Activated naive CD8-positive, alpha-beta T cell treated with anti-CD3 and anti-CD28 coated beads for 36 hours (primary cell): ENCODE measurements around the gene FRYL. TPM values are rescaled to one million over a fixed set of nuclear protein-coding genes. Genes with fewer than 3 reads are reported as not detected.

Experiments
- DNase-seq: peaks from one replicate; pipeline ENCODE4 v3.0.0; 2021
- H3K27ac Mint-ChIP-seq: one replicate; pipeline ENCODE4 v1.8.0; 2022; ENCODE audit warnings: mild to moderate bottlenecking, moderate library complexity, mixed read lengths
- H3K27me3 Mint-ChIP-seq: one replicate; pipeline ENCODE4 v1.8.0; 2022; ENCODE audit warnings: mild to moderate bottlenecking, mixed read lengths
- H3K36me3 Mint-ChIP-seq: one replicate; pipeline ENCODE4 v1.8.0; 2021; ENCODE audit warnings: mild to moderate bottlenecking, mixed read lengths
- H3K4me1 Mint-ChIP-seq: one replicate; pipeline ENCODE4 v1.8.0; 2021; ENCODE audit warnings: mixed read lengths
- H3K4me3 Mint-ChIP-seq: one replicate; pipeline ENCODE4 v1.8.0; 2022; ENCODE audit warnings: mild to moderate bottlenecking, moderate library complexity, mixed read lengths
- H3K9me3 Mint-ChIP-seq: one replicate; pipeline ENCODE4 v1.8.0; 2022; ENCODE audit warnings: mixed read lengths
- total RNA-seq, 2 experiments: library from RNA; stranded (reverse); gene quantifications; one replicate each; pipeline ENCODE4 v1.2.3, GENCODE V29; 2021

The FRYL gene
- total RNA-seq, 2 experiments from 2014 or later = 54.0 to 63.8 TPM

DNA sequence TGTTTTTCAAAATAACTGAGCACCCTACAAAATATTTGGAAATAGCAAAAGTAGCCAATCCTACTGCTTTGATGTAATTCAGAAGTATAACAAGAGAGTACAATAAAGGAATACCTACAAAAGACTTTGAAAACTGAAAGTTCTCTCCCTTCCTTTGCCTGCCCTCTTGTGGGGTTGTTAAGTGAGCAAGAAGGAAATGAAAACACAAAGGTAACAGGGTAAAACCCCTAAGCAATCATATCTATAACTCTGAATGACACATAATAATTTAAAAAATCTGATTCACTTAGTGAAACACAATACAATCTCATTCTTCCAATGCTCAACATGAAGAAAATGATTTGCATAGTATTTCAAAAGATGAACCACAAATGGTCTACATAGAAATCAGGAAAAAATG, 98.2 kb downstream of the FRYL start:
- Mint-ChIP-seq H3K36me3 (peaks cover 16% of the 10 kb centered on the region), H3K4me1 (peaks cover 36% of the 10 kb centered on the region), H3K27ac (peak overlapping the region; percentile 78), H3K9me3 (peaks cover 1% of the 10 kb centered on the region), H3K27me3 (no peaks in the 10 kb centered on the region), H3K4me3 (no peak overlapping the region)
- DNase-seq = no peak

- Mint-ChIP-seq H3K9me3 (peaks cover 1% of the 10 kb centered on the region), H3K4me1 (peaks cover 29% of the 10 kb centered on the region), H3K27ac (no peak overlapping the region), H3K4me3 (no peak overlapping the region), H3K36me3 (peaks cover 19% of the 10 kb centered on the region), H3K27me3 (no peaks in the 10 kb centered on the region)
- no peak for DNase-seq
Observed at GRCh38 chr4:48680848-48681568, 99.1 kb downstream of the FRYL start.

DNA sequence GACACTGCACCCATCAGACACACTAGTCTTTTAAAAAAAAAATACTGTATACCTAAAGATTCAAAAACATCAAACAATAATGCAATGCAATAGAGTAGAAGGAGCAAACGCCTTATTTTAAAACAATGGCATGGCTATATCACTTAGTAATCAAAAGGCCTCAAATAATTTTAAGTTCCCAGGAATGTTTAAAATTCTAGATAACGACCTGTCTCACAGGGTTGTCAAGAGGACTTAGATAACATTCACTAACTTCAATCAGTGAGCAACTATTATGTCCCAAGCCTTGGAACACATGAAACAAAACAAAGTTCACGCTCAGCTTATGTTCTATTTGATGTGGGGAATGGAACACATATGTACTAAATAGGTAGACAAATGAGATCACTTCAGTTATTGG, 106.5 kb downstream of the FRYL start:
- peaks cover 25% of the 10 kb centered on the region for H3K36me3 Mint-ChIP-seq
- no peak for DNase-seq
- no peak overlapping the region for H3K27ac Mint-ChIP-seq
- H3K9me3 Mint-ChIP-seq = peaks cover 5% of the 10 kb centered on the region
- no peak overlapping the region for H3K4me3 Mint-ChIP-seq
- H3K27me3 Mint-ChIP-seq = no peaks in the 10 kb centered on the region
- peaks cover 10% of the 10 kb centered on the region for H3K4me1 Mint-ChIP-seq

DNA sequence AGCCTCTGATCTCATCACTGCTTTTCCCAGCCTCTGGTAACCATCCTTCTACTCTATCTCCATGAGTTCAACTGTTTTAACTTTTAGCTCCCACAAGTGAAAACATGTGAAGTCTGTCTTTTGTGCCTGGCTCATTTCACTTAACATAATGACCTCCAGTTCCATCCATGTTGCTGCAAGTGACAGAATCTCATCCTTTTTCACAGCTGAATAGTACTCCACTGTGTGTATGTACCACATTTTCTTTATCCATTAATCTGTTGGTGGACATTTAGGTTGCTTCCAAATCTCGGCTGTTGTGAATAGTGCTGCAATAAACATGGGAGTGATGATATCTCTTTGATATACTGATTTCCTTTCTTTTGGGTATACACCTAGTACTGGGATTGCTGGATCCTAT, 109.5 kb downstream of the FRYL start:
- no peaks in the 10 kb centered on the region for H3K27me3 Mint-ChIP-seq
- DNase-seq = no peak
- no peak overlapping the region for H3K4me3 Mint-ChIP-seq
- H3K4me1 Mint-ChIP-seq = peaks cover 21% of the 10 kb centered on the region
- H3K27ac Mint-ChIP-seq = no peak overlapping the region
- peaks cover 5% of the 10 kb centered on the region for H3K9me3 Mint-ChIP-seq
- H3K36me3 Mint-ChIP-seq = peaks cover 15% of the 10 kb centered on the region

DNA sequence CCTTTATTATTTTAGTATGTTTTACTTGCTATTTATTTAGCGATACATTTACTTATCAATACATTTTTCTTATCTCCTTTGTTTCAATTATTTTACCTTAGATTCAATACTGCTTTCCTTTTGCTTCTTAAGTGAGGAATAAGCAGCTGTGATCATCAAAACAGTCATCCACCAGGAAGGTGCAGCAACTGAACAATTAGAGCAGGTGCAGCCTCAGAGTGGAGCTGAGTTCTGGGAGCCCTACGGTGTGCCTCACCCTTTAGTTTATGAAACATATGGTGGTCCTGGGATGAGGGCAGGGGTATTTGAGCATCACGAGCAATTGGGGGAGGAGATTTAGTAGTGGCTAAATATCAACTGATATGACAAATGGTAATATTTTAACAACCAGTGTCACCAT, 111.0 kb downstream of the FRYL start:
- peaks cover 15% of the 10 kb centered on the region for H3K36me3 Mint-ChIP-seq
- H3K27ac Mint-ChIP-seq = no peak overlapping the region
- no peaks in the 10 kb centered on the region for H3K27me3 Mint-ChIP-seq
- H3K9me3 Mint-ChIP-seq = peaks cover 5% of the 10 kb centered on the region
- DNase-seq = no peak
- H3K4me3 Mint-ChIP-seq = no peak overlapping the region
- H3K4me1 Mint-ChIP-seq = peaks cover 24% of the 10 kb centered on the region

GRCh38 chr4:48668254-48669017, 111.6 kb downstream of the FRYL start:
- H3K4me1 Mint-ChIP-seq = peaks cover 24% of the 10 kb centered on the region
- no peak for DNase-seq
- H3K27me3 Mint-ChIP-seq = no peaks in the 10 kb centered on the region
- no peak overlapping the region for H3K27ac Mint-ChIP-seq
- peaks cover 20% of the 10 kb centered on the region for H3K36me3 Mint-ChIP-seq
- no peak overlapping the region for H3K4me3 Mint-ChIP-seq
- peaks cover 9% of the 10 kb centered on the region for H3K9me3 Mint-ChIP-seq

DNA sequence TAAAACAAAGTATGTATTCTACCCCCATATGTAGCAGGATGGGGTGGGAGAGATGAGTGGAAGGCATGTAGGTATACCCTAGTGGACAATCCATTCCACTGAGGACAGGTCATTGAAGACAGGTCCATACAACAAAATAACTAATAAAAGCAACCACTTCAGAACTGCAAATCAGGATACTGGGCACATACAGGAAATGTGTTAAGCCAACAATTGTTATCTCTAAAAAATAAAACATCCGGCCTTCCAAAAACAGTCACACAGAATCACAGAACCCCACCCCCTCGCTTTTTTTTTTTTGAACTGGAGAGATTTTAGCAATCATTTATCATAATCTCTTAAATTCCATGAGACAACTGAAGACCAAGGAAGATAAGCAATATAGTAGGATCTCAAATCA, 112.9 kb downstream of the FRYL start:
- no peak for DNase-seq
- Mint-ChIP-seq H3K27me3 (no peaks in the 10 kb centered on the region), H3K4me3 (no peak overlapping the region), H3K27ac (no peak overlapping the region), H3K4me1 (peaks cover 22% of the 10 kb centered on the region), H3K9me3 (peaks cover 12% of the 10 kb centered on the region), H3K36me3 (peaks cover 28% of the 10 kb centered on the region)

GRCh38 chr4:48665555-48666186, 114.4 kb downstream of the FRYL start:
- H3K27ac Mint-ChIP-seq = peak overlapping the region; percentile 35
- peaks cover 31% of the 10 kb centered on the region for H3K4me1 Mint-ChIP-seq
- no peak overlapping the region for H3K4me3 Mint-ChIP-seq
- no peak for DNase-seq
- no peaks in the 10 kb centered on the region for H3K27me3 Mint-ChIP-seq
- peaks cover 30% of the 10 kb centered on the region for H3K36me3 Mint-ChIP-seq
- H3K9me3 Mint-ChIP-seq = peaks cover 11% of the 10 kb centered on the region

- DNase-seq = no peak
- Mint-ChIP-seq H3K4me3 (no peak overlapping the region), H3K36me3 (peaks cover 31% of the 10 kb centered on the region), H3K27ac (no peak overlapping the region), H3K27me3 (no peaks in the 10 kb centered on the region), H3K9me3 (peaks cover 8% of the 10 kb centered on the region), H3K4me1 (peaks cover 34% of the 10 kb centered on the region)
Observed at GRCh38 chr4:48664938-48665337, 115.1 kb downstream of the FRYL start.

- peaks cover 37% of the 10 kb centered on the region for H3K36me3 Mint-ChIP-seq
- no peak for DNase-seq
- peaks cover 12% of the 10 kb centered on the region for H3K9me3 Mint-ChIP-seq
- no peak overlapping the region for H3K27ac Mint-ChIP-seq
- no peaks in the 10 kb centered on the region for H3K27me3 Mint-ChIP-seq
- H3K4me3 Mint-ChIP-seq = no peak overlapping the region
- peaks cover 24% of the 10 kb centered on the region for H3K4me1 Mint-ChIP-seq
Observed at GRCh38 chr4:48661391-48661790, 118.7 kb downstream of the FRYL start.

DNA sequence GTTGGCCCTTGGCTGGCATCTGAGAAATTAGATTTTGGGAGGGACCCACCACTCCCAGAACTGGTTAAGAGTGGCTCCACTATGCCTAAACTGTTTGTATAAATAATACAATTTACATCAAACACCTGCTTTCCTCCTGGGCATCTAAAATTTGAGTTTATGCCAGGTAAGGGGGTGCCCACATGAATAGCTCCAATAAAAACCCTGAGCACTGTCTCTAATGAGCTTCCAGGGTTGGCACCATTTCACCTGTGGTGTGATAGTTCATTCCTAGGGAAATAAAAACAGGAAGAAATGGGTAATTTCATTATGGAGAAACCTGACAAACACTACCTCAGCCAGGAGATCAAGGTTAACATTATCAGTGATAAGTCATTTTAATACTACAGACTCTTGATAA, 119.7 kb downstream of the FRYL start:
- DNase-seq = no peak
- H3K27me3 Mint-ChIP-seq = no peaks in the 10 kb centered on the region
- H3K4me3 Mint-ChIP-seq = no peak overlapping the region
- peaks cover 17% of the 10 kb centered on the region for H3K4me1 Mint-ChIP-seq
- H3K27ac Mint-ChIP-seq = no peak overlapping the region
- peaks cover 12% of the 10 kb centered on the region for H3K9me3 Mint-ChIP-seq
- peaks cover 37% of the 10 kb centered on the region for H3K36me3 Mint-ChIP-seq

- no peaks in the 10 kb centered on the region for H3K27me3 Mint-ChIP-seq
- H3K4me3 Mint-ChIP-seq = peak overlapping the region; percentile 37
- H3K9me3 Mint-ChIP-seq = peaks cover 3% of the 10 kb centered on the region
- H3K4me1 Mint-ChIP-seq = peaks cover 44% of the 10 kb centered on the region
- peaks cover 26% of the 10 kb centered on the region for H3K36me3 Mint-ChIP-seq
- peak overlapping the region; percentile 58 for H3K27ac Mint-ChIP-seq
- no peak for DNase-seq
Observed at GRCh38 chr4:48654015-48654664, 125.9 kb downstream of the FRYL start.

DNA sequence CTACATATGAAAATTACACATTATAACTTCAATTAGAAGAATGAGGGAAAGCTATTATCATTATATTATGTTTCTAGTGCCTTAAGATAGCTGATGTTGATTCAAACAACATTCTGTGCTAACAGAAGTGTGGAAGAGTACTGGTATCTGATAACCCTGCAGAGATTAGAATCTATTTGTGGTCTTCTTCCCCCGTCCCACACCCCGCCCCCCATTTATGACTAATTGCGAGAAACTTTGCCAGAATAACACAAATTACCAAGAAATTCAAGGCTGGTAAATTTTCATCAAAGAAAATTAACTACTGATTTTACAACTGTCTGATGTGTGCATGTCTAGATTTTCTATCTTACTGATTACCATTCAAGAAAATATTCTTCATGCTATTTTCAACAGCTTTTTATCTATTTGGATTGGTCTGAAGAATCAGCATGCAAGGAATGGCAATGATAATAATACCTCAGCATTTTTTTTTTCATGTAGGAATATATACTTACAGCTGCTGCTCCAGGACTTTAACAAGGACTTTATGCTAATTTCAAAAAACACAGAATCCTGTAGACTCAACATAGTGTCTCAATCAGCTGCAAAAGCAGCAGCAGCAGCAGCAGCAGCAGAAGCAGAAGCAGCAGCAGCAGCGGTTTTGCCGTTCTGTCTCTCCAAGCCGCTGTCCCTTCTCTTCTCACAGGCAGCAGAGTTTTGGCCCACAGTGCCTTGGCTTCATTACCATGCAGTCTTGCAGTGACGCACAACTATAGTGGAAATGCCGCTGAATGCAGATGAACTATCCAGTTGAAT, 126.7 kb downstream of the FRYL start:
- Mint-ChIP-seq H3K4me3 (peak overlapping the region; percentile 37), H3K4me1 (peaks cover 43% of the 10 kb centered on the region), H3K27ac (peak overlapping the region; percentile 58), H3K27me3 (no peaks in the 10 kb centered on the region), H3K36me3 (peaks cover 23% of the 10 kb centered on the region), H3K9me3 (no peaks in the 10 kb centered on the region)
- peak; percentile 31 for DNase-seq

GRCh38 chr4:48651914-48652313, 128.2 kb downstream of the FRYL start:
- H3K36me3 Mint-ChIP-seq = peaks cover 29% of the 10 kb centered on the region
- H3K27me3 Mint-ChIP-seq = no peaks in the 10 kb centered on the region
- no peak overlapping the region for H3K4me3 Mint-ChIP-seq
- H3K4me1 Mint-ChIP-seq = peaks cover 54% of the 10 kb centered on the region
- H3K9me3 Mint-ChIP-seq = no peaks in the 10 kb centered on the region
- H3K27ac Mint-ChIP-seq = peak overlapping the region; percentile 36
- DNase-seq = no peak
